HG03558 (cell line): ENCODE measurements around the gene TMIGD1.
"Not testable (repeated sequence)": the region's sequence is repeated elsewhere in the genome, so short reads cannot be mapped to it uniquely, and the experiment has no call there.

ENCODE experiments used
- ATAC-seq: cut with Tn5 transposase; IDR thresholded peaks from one replicate; pipeline ENCODE4 v1.9.1; 2021; ENCODE audit warnings: moderate number of reproducible peaks; ENCODE audit not compliant: unreplicated experiment; ENCODE audit errors: extremely low read depth

TMIGD1 gene

DNA sequence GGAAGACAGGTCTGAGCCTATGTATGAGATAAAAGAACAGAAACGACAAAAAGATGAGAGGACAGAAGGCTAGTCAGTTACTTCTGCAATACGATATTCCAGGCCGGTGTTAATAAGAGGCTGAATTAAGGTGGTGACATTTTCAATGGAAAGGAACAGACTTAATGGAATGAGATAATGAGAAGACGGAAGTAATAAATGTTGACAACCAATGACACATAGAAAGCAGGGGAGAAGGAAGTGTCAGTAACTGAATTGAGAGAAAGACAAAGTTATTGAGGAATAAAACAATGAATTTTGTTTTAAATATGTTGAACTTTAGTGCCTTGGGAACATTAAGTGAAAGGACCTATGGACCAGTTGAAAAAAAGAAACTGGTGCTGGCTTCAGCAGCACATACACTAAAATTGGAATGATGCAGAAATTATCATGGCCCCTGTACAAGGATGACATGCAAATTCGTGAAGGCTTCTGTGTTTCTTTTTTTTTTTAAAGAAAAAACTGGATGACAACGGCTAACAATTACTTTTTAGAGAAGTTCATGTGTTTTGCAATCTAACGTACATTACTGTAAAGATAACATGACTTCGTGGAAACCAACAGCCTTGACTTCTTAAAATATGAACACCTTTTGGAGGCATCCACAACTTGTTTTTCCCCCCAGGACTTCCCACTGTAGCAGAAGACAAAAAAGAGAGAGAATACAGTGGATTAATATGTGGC is 26.4 kb upstream of the TMIGD1 start:
- ATAC-seq: no peak

DNA sequence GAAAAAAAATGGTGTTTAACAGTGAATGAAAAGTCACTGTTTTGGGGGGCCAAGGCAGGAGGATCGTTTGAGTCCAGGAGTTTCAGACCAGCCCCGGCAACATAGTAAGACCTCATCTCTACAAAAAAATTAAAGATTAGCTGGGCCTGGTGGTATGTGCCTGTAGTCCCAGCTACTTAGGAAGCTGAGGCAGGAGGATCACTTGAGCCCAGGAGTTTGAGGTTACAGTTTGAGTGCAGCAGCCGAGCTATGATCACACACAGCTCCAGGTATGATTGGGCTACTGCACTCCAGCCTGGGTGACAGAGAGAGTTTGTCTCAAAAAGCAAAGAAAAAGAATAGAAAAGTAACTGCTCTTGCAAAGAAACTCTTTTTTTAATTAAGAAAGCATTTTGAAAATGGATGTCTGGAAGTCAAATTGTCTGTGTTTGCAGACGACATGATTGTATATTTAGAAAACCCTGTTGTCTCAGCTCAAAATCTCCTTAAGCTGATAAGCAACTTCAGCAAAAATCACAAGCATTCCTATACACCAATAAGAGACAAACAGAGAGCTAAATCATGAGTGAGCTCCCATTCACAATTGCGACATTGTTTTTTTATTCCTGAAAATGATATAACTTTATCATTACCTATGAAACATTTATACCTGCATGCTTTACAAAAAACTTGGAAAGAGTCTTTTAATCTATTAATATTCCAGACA is 24.4 kb upstream of the TMIGD1 start:
- ATAC-seq: no peak

DNA sequence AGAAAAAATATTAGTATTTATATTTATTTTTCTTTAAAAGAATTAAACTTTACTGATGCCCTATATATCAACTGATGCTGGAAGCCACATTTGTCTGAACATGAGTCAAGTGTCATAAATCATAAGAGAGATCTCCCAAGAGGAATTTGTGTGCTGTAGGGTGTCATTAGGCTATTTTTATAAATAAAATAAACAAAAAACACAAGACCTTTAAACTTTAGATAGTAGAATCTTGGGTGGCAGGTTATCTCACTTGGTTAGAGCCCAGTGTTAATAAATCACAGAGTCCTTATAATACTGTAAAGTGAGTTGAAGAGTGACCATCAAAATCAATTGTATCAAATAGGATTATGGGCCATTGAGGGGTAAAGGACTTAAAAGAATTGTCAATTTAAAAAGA is 23.6 kb upstream of the TMIGD1 start:
- no peak for ATAC-seq

GRCh38 chr17:30354701-30355100 is 20.8 kb upstream of the TMIGD1 start:
- ATAC-seq: no peak

- ATAC-seq: no peak
These were observed 18.5 kb upstream of the TMIGD1 start for GRCh38 chr17:30352240-30352814.

DNA sequence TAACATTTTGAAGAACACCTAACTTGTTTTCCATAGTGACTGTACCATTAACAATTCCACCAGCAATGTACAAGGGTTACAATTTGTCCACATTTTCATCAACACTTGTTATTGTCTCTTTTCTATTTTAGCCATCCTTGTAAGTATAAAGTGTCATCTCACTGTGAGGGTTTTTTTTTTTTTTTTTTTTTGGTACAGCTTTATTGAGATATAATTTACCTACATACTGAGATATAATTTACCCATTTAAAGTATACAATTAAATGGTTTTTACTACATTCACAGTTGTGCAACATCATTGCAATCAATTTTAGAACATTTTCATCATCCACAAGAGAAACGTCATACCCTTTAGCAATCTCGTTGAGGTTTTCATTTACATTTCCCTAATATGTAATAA is 17.9 kb upstream of the TMIGD1 start:
- ATAC-seq: no peak

DNA sequence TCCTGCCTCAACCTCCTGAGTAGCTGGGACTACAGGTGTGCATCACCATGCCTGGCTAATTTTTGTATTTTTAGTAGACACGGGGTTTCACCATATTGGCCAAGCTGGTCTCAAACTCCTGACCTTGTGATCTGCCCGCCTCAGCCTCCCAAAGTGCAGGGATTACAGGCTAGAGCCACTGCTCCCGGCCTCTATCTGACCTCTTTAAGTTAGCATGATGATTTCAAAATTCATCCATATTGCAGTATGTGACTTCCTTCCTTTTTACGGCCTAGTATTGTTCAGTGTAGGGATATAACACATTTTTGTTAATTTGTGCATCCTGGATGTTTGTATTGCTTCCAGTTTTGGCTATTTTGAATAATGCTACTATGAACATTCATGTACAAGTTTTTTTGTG is 17.4 kb upstream of the TMIGD1 start:
- ATAC-seq: not testable (repeated sequence)

DNA sequence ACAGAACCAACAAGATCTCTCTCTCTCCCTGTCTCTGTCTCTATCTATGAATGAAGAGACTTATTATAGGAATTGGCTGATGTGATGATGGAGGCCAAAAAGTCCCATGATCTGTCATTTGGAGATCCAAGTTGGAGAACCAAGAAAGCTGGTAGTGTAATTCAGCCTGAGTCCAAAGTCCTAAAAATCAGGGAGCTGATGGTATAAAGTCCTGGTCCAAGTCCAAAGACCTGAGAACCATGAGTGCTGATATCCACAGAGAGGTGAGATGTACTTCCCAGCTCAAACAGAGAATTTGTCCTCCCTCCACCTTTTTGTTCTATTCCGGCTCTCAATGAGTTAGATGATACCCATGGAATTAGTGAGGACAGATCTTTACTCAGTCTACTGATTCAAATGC is 15.4 kb upstream of the TMIGD1 start:
- no peak for ATAC-seq

- no peak for ATAC-seq
These were observed 13.6 kb upstream of the TMIGD1 start for GRCh38 chr17:30347488-30347887.

DNA sequence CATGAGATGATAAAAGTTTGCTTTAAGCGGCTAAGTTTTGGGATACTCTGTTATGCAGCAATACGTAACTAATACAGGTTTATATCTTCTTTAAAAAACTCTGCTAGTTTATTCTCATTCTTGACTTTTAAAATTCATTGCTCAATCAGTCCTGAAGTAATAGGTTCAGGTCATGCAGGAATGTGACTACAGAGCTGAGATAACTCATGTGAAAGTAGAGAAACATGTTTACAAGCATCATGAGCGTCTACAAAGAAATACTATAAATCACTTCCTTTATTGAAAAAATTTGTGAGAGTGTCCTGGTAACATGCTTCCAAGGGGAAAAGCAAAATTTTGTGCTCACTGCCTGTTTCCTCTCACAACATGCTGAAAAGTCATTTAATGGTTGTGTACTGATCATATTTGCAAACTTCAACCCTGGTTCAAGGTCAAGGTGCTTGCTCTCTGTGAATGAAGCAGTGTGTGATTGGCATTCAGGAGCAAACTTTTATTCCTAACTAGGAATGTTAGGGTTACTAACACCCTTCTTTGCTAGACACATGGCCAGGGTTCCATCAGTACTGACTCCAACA is 12.5 kb upstream of the TMIGD1 start:
- no peak for ATAC-seq

DNA sequence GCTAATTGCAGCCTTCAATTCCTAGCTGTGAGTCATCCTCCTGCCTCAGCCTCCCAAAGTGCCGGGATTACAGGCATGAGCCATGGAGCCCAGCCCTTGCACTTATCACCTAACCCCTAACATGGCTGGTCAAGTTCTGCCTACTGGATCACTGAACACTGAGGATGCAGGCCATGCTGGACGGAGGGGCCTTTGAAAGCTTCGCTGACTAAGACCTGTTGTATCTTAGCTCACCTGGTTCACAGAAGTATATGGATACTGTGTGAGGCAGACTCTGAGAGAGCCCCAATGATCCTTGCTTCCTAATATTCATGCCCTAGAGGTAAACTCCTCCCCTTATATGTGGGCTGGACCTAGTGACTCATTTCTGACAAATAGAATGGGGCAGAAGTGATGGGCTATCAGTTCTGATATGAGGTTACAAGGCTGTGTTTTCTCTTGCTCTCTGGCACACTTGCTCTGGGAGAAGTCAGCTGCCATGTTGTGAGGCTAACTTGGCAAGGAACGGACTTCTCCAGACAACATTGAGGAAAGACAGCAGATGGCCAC is 11.7 kb upstream of the TMIGD1 start:
- ATAC-seq: no peak

DNA sequence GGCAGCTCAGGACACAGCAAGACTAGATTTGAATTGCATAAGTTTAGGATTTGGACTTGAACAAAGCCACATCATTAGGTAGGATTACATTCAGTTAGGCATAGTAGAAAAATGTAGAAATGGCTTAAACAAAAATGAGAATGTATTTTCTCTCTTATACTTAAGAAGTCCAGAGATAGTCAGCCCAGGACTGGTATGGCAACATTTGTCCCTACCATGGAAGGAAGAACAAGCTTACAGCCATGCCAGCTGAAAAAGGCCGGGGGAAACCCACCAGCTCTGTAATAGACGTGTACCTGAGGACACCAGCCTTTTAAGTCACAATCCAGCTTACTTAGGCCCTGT is 11.2 kb upstream of the TMIGD1 start:
- no peak for ATAC-seq

DNA sequence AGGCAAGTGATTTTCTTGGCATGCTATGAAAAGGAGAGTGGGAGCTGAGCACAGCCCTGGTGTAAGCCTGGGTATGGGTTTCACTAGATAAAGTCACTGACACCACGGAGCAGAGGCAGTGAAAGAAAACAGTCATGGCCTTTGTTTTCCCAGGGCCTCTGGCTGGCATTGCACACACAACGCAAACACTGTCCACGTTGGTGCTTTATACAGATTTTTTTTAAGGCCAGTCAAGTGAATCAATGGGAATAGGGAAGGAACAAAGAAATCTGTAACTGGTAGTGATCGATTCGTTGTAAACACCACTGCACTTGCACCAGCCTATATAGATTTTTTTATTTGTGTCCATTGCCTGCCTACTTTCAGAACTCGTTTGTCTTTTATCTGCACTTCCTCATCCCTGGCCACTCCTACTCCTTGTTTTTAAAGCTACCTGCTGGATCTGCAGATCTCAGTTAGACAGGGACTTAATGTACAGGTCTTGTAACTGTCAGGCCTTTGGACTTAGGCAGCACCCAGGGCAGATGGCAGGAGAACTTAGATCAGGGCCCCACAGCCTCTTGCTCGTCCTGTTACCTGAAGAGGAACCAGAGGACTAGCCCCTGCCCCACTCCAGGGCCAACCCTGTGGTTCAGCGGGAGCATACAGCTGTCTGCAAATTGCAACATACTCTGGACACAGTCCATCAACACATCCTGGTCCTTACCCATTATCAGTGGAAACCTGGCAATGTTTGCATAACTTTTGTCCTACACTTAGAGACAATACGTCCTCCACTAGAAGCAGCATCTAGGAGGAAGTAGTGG is 10.6 kb upstream of the TMIGD1 start:
- no peak for ATAC-seq

DNA sequence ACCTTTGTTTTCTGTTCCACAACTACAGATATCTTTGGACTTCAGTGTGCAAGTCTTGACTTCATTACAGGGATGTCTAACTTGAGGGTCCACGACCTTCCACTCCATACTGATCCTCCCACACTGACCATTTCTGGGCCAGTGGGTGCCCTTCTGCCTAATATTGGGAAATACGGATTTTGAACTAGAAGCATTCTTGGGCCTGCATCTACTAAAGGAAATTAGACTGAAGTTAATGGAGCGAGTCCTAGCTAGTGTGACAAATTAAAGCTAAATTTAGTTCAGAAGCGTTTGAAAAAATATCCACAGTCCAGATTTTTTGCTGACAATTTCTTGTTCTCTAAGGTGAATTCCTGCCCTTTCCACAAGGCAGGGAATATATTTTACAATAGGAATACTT is 9.9 kb upstream of the TMIGD1 start:
- no peak for ATAC-seq

DNA sequence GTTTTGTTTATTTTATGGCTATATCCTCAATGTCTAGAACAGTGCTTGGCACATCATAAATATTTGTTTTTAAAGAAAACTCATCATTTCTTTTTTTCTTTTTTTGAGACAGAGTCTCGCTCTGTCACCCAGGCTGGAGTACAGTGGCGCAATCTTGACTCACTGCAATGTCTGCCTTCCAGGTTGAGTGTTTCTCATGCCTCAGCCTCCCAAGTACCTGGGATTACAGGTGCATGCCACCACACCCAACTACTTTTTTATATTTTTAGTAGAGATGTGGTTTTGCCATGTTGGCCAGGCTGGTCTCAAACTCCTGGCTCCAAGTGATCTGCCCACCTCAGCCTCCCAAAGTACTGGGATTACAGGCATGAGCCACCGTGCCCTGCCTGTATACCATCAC is 9.4 kb upstream of the TMIGD1 start:
- ATAC-seq: not testable (repeated sequence)

DNA sequence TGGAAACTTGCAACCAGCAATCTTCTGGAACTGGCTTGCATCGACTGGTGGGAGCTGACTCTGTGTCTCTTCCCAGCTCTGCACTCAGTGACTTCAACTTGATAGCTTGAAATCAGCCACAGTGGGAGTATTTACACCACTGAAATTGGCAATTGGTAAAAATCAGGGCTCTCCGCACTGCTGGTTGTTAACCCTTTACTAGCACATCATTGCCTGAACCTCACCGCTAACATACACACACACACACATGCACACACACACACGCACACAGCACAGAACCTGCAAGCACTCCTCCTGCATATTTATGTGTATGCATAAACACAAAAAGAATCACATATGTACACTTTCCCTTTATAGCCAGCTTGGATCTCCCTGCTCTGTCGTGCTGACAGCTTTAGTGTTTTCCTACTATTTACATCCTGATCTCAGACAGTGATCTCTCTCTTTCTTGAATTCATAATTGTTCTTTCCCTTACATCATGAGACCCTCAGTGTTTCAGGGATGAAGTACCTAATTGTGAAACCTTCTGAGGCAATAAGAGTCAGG is 7.9 kb upstream of the TMIGD1 start:
- ATAC-seq: no peak

DNA sequence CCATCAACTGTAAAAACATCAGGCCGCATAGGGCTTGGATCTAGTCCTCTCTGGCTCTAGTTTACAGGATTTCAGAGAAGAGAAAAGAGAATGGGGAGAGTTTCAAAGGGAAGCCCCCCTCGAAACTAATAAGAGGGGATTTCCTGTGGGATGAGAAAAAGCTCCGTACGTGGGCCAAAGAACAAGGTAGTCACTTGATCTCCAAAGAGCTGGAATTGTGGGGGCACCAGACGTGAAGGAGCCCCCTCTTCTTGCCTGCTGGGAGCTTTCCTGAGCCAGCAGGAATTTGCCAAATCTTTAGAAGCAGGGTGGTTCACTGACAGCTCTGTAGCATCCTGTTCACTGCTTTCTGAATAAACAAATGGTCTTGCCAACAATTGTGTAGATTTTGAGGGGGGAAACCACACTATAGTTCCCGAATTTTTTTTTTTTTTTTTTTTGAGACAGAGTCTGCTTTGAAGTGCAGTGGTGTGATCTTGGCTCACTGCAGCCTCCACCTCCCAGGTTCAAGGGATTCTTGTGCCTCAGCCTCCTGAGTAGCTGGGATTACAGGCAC is 7.0 kb upstream of the TMIGD1 start:
- no peak for ATAC-seq

- ATAC-seq: no peak
These were observed 5.2 kb upstream of the TMIGD1 start for GRCh38 chr17:30339086-30339485.

DNA sequence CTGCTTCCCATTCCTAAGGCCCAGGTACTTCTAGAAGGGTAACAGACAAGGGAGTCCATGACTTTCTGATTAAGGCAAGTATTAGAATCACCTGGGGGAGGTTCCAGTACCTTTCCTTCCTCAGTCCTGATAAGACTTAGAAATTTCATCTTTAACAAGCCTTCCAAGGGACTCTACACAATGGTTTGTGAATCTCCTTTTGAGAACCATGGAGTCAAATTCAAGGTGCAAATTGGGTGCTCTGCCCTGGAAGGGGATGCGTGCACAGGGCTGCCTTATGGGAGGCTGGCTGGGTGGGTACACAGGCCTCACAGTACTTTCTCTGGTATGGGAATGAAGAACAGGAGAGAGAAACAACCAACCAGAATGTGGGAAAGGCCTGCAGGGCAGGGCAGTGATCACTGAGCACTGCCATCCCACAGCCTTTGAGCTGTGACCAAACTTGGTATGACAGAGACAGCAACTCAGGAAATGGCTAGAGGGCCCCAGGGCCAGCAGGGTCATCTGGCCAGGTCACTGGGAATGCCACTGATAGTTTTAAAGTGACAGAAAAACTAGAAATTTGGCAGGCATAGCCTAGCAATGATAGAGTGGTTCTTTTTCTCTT is 3.6 kb upstream of the TMIGD1 start:
- no peak for ATAC-seq
